NCI-H2029 treated with DMSO at 0.1 percent for 48 hours (cell line): ENCODE data around the gene TUBGCP5.

Experiments
- DNase-seq: peaks from one replicate; lab custom pipeline; 2025; lab: John Stamatoyannopoulos, UW

Gene TUBGCP5

GRCh38 chr15:22978691-22979237 is 60.6 kb downstream of the TUBGCP5 start:
- no peak for DNase-seq

GRCh38 chr15:22974745-22975144 is 64.6 kb downstream of the TUBGCP5 start:
- no peak for DNase-seq

GRCh38 chr15:22973987-22974386 is 65.4 kb downstream of the TUBGCP5 start:
- no peak for DNase-seq

GRCh38 chr15:22973286-22973685 is 66.1 kb downstream of the TUBGCP5 start:
- DNase-seq: no peak

GRCh38 chr15:22969489-22969888 is 69.9 kb downstream of the TUBGCP5 start:
- DNase-seq: no peak

GRCh38 chr15:22968366-22968765 is 71.0 kb downstream of the TUBGCP5 start:
- no peak for DNase-seq

- no peak for DNase-seq
Measured at GRCh38 chr15:22967084-22967770, 72.1 kb downstream of the TUBGCP5 start.

- no peak for DNase-seq
Measured at GRCh38 chr15:22966321-22967083, 72.9 kb downstream of the TUBGCP5 start.

- DNase-seq: no peak
Measured at GRCh38 chr15:22963641-22964040, 75.7 kb downstream of the TUBGCP5 start.

GRCh38 chr15:22962611-22963010 is 76.8 kb downstream of the TUBGCP5 start:
- DNase-seq: no peak

- DNase-seq: no peak
Measured at GRCh38 chr15:22961762-22962161, 77.6 kb downstream of the TUBGCP5 start.

- no peak for DNase-seq
Measured at GRCh38 chr15:22960556-22960955, 78.8 kb downstream of the TUBGCP5 start.

- no peak for DNase-seq
Measured at GRCh38 chr15:22960126-22960525, 79.2 kb downstream of the TUBGCP5 start.

GRCh38 chr15:22959321-22960101 is 79.9 kb downstream of the TUBGCP5 start:
- DNase-seq: no peak

GRCh38 chr15:22958487-22959280 is 80.7 kb downstream of the TUBGCP5 start:
- no peak for DNase-seq

GRCh38 chr15:22956978-22957260 is 82.5 kb downstream of the TUBGCP5 start:
- DNase-seq: no peak

- DNase-seq: no peak
Measured at GRCh38 chr15:22956257-22956977, 83.0 kb downstream of the TUBGCP5 start.

- no peak for DNase-seq
Measured at GRCh38 chr15:22955544-22956119, 83.7 kb downstream of the TUBGCP5 start.

- no peak for DNase-seq
Measured at GRCh38 chr15:22954798-22955543, 84.4 kb downstream of the TUBGCP5 start.

- no peak for DNase-seq
Measured at GRCh38 chr15:22954326-22954725, 85.0 kb downstream of the TUBGCP5 start.
